HG03469 (cell line): ENCODE results near the gene KCNJ13.
"Not testable (repeated sequence)": the region's sequence is repeated elsewhere in the genome, so short reads cannot be mapped to it uniquely, and the experiment has no call there.

Experiments used
- ATAC-seq: cut with Tn5 transposase; IDR thresholded peaks from one replicate; pipeline ENCODE4 v1.9.1; 2021; ENCODE audit warnings: mild to moderate bottlenecking, moderate library complexity, moderate number of reproducible peaks; ENCODE audit not compliant: unreplicated experiment

The KCNJ13 gene

DNA sequence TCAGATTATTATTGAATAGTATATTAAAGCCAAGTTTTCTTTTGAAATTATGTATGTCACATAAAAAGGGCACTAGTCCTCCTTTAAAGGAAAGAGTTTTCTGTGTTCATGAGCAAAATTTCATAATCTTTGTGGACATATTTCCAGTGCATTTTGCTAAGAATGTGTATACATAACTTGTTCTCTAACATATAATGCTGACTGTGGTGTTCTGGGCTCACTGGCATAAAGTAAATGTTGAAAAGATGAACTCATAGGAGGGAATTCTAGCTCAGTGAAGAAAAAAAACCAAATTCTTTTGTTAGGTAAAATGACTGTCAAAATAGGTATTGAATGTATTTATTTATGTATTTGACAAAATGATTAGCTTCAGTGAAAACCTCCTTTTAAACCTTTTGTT, 6.2 kb downstream of the KCNJ13 start:
- no peak for ATAC-seq

DNA sequence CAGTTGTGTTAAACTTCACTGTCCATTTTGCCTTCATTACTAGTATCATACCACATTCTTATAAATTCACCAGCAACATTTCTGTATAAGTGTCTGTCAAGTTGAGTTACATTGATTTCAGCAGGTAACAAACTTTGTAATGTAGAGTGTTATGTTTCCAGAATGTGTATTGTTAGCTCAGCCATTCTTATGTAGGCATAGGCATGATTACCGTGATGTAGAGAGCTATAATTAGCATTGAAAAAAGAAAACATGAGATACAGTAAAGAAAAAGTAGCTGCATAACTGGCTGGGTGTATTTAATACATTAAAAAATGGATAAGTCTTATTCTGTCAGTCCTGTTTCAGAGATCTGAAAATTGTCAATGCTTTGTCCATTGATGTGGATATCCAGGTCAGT, 8.5 kb downstream of the KCNJ13 start:
- ATAC-seq = no peak

DNA sequence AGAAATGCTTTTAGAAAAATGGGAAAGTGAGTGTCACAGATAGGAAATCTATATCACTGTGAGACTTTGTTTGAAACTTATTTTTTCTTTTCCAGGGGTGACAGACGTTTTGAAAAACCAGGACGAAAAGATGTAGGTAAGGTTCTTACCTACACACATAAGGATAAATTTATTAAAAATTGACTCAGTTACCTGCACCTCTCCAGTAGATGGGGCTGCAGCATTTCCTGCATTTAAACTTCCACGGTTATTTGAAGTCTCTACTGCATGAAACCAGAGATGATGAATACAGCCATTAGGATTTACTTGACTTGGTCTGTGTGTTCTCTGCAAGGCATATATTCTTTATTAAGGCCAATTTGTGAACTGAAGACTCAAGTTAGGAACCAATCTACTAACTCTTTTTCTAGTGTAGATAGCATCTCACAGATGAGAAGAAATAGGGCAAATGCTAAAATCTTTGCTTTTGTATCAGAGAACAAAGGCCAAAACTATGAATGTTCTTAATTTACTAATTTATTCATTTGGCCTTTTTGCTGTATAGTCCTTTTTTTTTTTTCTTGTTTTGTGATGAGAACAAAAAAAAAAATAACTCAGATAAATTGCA, 15.0 kb downstream of the KCNJ13 start:
- no peak for ATAC-seq

DNA sequence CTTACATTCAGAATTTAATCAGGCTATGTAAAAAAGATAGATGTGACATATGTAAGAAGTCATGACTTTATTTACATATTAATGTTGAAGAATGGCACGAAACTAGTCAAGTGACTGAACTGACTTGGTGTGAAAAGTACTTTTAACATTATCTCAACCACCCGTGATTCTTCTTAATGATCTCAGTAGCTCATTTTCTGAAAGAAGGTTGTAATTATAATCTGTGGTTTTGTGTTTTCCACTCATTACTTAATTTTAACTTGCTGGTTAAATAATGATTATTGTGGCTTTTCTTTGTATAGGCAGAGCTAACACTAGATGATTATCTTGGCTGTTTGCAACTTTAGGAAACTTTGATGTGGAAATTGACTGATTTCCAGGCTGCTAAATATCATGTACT, 18.5 kb downstream of the KCNJ13 start:
- ATAC-seq = no peak

DNA sequence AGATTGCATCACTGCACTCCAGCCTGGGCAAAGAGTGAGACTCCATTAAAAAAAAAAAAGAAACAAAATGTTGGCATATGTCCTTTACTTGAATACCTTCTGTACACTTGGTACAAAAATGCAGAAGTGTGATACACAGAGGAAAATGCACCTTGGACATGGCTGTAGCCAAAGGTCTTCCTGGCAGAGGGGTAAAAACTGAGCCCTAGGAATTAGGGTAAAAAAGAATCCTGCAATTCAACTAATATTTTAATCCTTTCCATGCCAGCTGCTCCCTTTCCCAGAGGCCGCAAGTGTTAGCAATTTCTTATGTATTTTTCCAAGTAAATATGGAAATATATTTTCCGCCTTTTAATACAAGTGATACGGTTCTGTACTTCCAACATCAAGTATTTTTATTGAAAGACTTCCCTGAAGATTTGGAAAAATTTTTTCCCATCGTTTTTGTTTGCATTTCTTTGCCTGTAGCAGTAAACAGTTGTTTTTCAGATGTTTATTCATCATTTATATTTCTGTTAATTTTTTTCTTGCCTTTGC, 26.2 kb downstream of the KCNJ13 start:
- ATAC-seq = no peak

DNA sequence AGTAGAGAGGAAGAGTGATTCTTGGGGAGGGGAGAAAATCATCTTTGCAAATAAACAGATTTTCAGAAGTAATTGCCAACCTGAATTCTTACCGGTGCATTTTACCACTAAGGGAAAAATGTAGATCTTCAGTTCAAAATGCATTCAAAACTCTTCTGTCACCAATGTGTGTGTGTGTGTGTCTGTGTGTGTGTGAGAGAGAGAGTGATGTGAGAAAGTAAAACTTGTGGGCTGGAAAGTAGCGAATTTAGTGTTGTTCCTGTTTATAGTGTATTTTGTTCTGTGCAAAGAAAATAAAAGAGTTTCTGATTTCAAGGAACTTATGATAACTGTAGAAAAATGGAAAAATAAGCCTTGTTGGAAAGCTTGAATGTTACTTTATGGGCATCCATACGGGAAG, 27.0 kb downstream of the KCNJ13 start:
- ATAC-seq = no peak

DNA sequence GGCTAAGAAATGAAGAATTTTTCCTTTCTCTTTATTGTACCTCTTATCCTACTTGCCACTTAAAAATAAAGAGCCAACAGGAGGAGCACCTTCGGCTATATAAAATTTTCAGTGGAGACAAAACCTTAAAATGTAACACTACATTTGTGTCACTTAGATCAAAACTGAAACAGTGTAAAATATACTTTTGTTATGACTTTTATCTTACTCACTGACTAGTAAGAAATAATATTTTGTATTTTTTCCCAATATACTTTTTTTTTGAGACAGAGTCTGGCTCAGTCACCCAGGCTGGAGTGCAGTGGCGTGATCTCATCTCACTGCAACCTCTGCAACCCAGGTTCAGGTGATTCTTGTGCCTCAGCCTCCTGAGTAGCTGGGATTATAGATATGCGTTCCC, 28.3 kb downstream of the KCNJ13 start:
- no peak for ATAC-seq

DNA sequence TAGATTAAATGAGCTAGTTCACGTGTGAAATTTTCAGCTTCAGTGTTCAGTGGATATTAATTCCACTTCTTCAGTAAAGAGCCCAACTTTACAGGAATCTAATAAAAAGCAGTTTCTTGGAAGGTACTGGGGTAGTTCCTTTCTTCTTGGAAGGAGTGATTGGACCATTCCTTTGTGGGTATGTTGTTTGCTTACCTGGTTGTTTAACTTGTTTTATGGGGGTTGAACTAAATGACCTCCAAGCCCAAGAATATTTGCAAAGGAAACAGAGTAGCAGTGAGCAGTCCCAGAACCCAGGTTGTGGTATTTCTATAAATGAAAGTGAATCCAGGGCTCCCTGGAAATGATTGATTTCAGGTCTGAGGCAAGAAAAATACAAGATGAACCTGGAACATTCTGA, 31.4 kb downstream of the KCNJ13 start:
- ATAC-seq = no peak

DNA sequence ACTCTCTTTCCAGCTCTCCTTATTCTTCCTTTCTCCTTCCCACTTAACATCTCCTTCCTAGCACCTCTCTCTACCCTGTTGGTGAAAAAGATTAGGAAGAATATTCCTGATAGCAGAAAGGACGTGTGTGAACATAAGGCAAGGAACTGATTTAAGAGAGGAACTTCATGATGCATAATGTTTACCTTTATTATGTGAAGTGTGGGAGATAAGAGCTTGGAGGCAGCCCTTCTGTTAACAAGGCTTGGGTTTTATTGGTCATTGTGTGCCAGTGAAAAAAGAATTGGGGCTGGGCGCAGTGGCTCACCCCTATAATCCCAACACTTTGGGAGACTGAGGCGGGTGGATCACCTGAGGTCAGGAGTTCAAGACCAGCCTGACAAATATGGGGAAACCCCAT, 34.4 kb downstream of the KCNJ13 start:
- no peak for ATAC-seq

DNA sequence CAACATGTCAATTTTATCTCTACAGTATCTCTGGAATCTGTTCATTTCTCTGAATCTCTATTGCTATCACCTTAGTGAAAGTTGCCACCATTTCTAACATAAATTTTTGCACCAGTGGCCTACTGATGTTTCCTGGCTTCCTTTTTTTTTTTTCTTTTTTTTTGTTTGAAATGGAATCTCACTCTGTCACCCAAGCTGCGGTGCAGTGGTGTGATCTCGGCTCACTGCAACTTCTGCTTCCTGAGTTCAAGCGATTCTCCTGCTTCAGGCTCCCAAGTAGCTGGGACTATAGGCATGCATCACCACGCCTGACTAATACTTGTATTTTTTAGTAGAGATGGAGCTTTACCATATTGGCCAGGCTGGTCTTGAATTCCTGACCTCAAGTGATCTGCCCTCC, 35.1 kb downstream of the KCNJ13 start:
- no peak for ATAC-seq

DNA sequence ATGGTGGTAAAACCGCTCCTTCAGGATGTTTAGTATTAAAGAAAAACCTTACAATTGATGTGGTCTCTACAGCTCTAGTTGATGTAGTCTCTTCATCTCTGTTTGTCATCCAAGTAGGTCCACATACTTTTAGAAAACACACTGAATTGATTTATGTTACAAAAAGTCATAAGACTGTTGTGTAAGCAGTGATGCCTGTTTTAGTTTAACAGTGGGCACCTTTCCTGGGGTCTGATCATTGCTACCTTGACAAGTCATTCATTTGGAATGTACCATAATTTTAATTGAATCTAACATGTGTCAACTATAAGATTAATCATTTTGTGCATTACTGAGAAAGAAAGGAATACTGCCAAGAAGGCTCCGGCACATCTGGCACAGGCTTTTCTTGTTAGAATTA, 44.9 kb downstream of the KCNJ13 start:
- ATAC-seq = no peak

DNA sequence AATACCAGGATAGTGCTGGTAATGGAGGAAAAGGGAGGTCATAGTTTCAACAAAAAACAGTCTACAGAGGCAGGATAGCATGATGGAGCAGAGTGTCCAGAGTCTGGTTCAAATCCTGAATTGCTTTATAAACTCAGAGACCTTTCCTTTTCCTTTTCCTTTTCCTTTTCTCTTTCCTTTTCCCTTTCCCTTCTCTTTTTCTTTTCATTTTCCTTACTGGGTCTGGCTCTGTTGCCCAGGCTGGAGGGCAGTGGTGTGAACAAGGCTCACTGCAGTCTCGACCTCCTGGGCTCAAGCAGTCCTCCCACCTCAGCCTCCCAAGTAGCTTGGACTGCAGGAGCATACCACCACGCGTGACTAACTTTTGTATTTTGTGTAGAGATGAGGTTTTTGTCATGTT, 47.6 kb downstream of the KCNJ13 start:
- no peak for ATAC-seq

DNA sequence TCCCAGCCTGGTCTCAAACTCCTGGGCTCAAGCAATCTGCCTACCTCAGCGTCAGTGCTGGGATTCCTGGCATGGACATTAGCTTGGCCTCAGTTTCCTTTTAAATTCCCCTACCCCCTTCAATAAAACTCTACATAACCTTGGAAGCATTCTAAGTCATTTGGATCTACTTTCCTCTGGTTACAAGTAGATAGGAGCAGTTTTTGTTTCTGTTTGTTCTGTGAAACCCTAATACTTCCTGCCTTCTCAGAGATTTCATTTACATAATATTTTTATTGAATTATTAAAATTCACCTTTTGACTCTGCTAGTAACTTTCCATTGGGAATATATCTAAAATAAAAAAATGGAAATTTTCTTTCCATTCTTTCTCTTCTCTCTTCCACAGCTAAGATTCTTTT, 53.3 kb downstream of the KCNJ13 start:
- no peak for ATAC-seq

DNA sequence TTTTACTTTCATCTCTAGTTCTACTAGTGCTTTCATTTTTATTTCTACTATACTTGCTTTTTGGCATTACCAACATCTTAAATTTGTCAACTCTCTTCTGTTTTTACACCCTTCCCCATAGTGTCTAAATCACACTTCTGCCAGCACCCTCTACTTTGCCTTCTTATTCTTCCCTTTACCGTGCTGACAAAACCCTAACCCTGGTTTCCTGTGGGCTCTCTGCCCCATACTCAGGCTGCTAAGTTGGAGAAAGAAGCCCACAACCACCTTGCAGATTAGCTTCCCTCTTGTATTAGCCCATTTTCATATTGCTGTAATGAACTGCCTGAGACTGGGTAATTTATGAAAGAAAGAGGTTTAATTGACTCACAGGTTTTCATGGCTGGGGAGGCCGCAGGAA, 54.5 kb downstream of the KCNJ13 start:
- no peak for ATAC-seq

DNA sequence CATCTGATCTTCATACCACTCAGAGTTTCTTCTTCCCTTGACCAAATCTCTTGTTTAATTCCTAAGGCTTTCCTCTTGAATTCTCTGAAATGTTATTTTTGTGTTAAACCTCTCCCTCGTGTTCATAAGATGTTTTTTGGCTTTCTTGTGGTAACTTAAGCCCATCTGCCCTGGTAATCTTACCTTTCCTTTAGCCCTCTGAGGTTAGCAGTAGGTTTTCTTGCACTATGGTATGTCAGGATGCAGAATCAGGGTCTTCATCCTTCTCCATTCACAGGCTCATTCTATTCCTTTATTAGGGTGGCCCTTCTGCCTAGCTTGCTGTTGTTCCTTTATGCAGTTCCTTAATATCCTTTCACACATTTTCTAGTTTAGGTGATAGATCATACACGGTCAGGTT, 55.1 kb downstream of the KCNJ13 start:
- no peak for ATAC-seq

DNA sequence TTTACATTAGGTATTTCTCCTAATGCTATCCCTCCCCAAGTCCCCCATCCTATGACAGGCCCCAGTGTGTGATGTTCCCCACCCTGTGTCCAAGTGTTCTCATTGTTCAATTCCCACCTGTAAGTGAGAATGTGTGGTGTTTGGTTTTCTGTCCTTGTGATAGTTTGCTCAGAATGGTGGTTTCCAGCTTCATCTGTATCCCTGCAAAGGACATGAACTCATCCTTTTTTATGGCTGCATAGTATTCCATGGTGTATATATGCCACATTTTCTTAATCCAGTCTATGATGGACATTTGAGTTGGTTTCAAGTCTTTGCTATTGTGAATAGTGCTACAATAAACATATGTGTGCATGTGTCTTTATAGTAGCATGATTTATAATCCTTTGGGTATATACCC, 56.3 kb downstream of the KCNJ13 start:
- ATAC-seq = not testable (repeated sequence)
